Muscle layer of colon (tissue), 2 donors: ENCODE results near the gene KLHL30.

Source experiments
- H3K27ac ChIP-seq: one replicate; pipeline ENCODE4 v1.7.0; 2013; ENCODE audit warnings: low read depth, mild to moderate bottlenecking, low read length, moderate library complexity
- H3K27me3 ChIP-seq, 2 donors: one replicate each; pipeline ENCODE4 v1.7.0; 2013; ENCODE audit warnings: low read length in 2 of 2, mild to moderate bottlenecking in 2 of 2; ENCODE audit not compliant: insufficient read depth in 2 of 2, control insufficient read depth in 1 of 2
- H3K36me3 ChIP-seq: one replicate; pipeline ENCODE4 v1.7.0; 2013; ENCODE audit warnings: mild to moderate bottlenecking, low read length; ENCODE audit not compliant: insufficient read depth
- H3K4me1 ChIP-seq: one replicate; pipeline ENCODE4 v1.7.0; 2013; ENCODE audit warnings: mild to moderate bottlenecking, low read length; ENCODE audit not compliant: insufficient read depth
- H3K4me3 ChIP-seq, 2 donors: one replicate each; pipeline ENCODE4 v1.7.0; 2013; ENCODE audit warnings: low read length in 2 of 2, low read depth in 1 of 2, mild to moderate bottlenecking in 1 of 2, moderate library complexity in 1 of 2
- H3K9ac ChIP-seq: one replicate; pipeline ENCODE4 v1.7.0; 2013; ENCODE audit warnings: low read length
- H3K9me3 ChIP-seq: one replicate; pipeline ENCODE4 v1.7.0; 2013; ENCODE audit warnings: mild to moderate bottlenecking, low read length
- donor health status: abdominal sarcoma.
- donor health status: Adenocarcinoma of cecum.

The KLHL30 gene

GRCh38 chr2:238138331-238139195 is at the start of gene KLHL30:
KLHL30 (plus strand) TSS chr2:238138668; CDS start chr2:238140755, 2,087 bp downstream.
- Histone ChIP-seq H3K9me3 (no peaks in the 10 kb centered on the region), H3K27ac (no peak within 1 kb of the TSS), H3K27me3 (no peaks in the 10 kb centered on the region), H3K9ac (no peak within 1 kb of the TSS), H3K4me3 (peak within 1 kb of the TSS in 1 of 2 donors; percentile 9), H3K36me3 (no peaks in the 10 kb centered on the region), H3K4me1 (peaks cover 15% of the 10 kb centered on the region)

GRCh38 chr2:238090887-238091286 is 47.6 kb upstream of the KLHL30 start:
- H3K36me3 ChIP-seq = no peaks in the 10 kb centered on the region
- H3K4me3 ChIP-seq = no peak overlapping the region
- no peak overlapping the region for H3K27ac ChIP-seq
- H3K9me3 ChIP-seq = no peaks in the 10 kb centered on the region
- H3K27me3 ChIP-seq = no peaks in the 10 kb centered on the region
- H3K4me1 ChIP-seq = no peaks in the 10 kb centered on the region
- H3K9ac ChIP-seq = no peak overlapping the region

GRCh38 chr2:238091436-238092060 is 46.9 kb upstream of the KLHL30 start:
- no peak overlapping the region for H3K9ac ChIP-seq
- H3K9me3 ChIP-seq = no peaks in the 10 kb centered on the region
- no peaks in the 10 kb centered on the region for H3K27me3 ChIP-seq
- no peak overlapping the region for H3K4me3 ChIP-seq
- no peaks in the 10 kb centered on the region for H3K4me1 ChIP-seq
- H3K27ac ChIP-seq = no peak overlapping the region
- no peaks in the 10 kb centered on the region for H3K36me3 ChIP-seq

- H3K4me3 ChIP-seq = no peak overlapping the region
- no peaks in the 10 kb centered on the region for H3K9me3 ChIP-seq
- no peaks in the 10 kb centered on the region for H3K4me1 ChIP-seq
- H3K9ac ChIP-seq = no peak overlapping the region
- no peak overlapping the region for H3K27ac ChIP-seq
- no peaks in the 10 kb centered on the region for H3K36me3 ChIP-seq
- no peaks in the 10 kb centered on the region for H3K27me3 ChIP-seq
Observed at GRCh38 chr2:238092486-238093035, 45.9 kb upstream of the KLHL30 start.

GRCh38 chr2:238093181-238094140 is 45.0 kb upstream of the KLHL30 start:
- H3K27me3 ChIP-seq = no peaks in the 10 kb centered on the region
- no peaks in the 10 kb centered on the region for H3K9me3 ChIP-seq
- H3K27ac ChIP-seq = no peak overlapping the region

GRCh38 chr2:238094438-238095022 is 43.9 kb upstream of the KLHL30 start:
- Histone ChIP-seq H3K27me3 (no peaks in the 10 kb centered on the region), H3K9me3 (no peaks in the 10 kb centered on the region), H3K4me3 (no peak overlapping the region), H3K9ac (no peak overlapping the region), H3K4me1 (no peaks in the 10 kb centered on the region), H3K36me3 (no peaks in the 10 kb centered on the region), H3K27ac (no peak overlapping the region)

More at GRCh38 chr2:238093181-238094140, 45.0 kb upstream of the KLHL30 start:
- Histone ChIP-seq H3K4me3 (no peak overlapping the region), H3K4me1 (no peaks in the 10 kb centered on the region), H3K36me3 (no peaks in the 10 kb centered on the region), H3K9ac (no peak overlapping the region)

- no peak overlapping the region for H3K27ac ChIP-seq
- H3K4me3 ChIP-seq = no peak overlapping the region
- H3K9ac ChIP-seq = no peak overlapping the region
- H3K9me3 ChIP-seq = no peaks in the 10 kb centered on the region
- H3K36me3 ChIP-seq = no peaks in the 10 kb centered on the region
- H3K4me1 ChIP-seq = no peaks in the 10 kb centered on the region
- no peaks in the 10 kb centered on the region for H3K27me3 ChIP-seq
Observed at GRCh38 chr2:238095143-238095542, 43.3 kb upstream of the KLHL30 start.

GRCh38 chr2:238096311-238097011 is 42.0 kb upstream of the KLHL30 start:
- Histone ChIP-seq H3K4me3 (no peak overlapping the region), H3K27me3 (no peaks in the 10 kb centered on the region), H3K27ac (no peak overlapping the region), H3K4me1 (no peaks in the 10 kb centered on the region), H3K9me3 (no peaks in the 10 kb centered on the region), H3K9ac (no peak overlapping the region), H3K36me3 (no peaks in the 10 kb centered on the region)

GRCh38 chr2:238097201-238097987 is 41.1 kb upstream of the KLHL30 start:
- no peaks in the 10 kb centered on the region for H3K4me1 ChIP-seq

More at GRCh38 chr2:238097201-238097987, 41.1 kb upstream of the KLHL30 start:
- Histone ChIP-seq H3K9ac (no peak overlapping the region), H3K4me3 (no peak overlapping the region), H3K36me3 (no peaks in the 10 kb centered on the region), H3K27me3 (no peaks in the 10 kb centered on the region), H3K9me3 (no peaks in the 10 kb centered on the region), H3K27ac (no peak overlapping the region)
